HCEC 1CT (cell line): ENCODE measurements around the gene PCDHA9.
"Not testable (repeated sequence)": the region's sequence is repeated elsewhere in the genome, so short reads cannot be mapped to it uniquely, and the experiment has no call there.

Experiments used
- DNase-seq: peaks from one replicate; pipeline ENCODE4 v3.0.0-alpha.2; 2017

The PCDHA9 gene

DNA sequence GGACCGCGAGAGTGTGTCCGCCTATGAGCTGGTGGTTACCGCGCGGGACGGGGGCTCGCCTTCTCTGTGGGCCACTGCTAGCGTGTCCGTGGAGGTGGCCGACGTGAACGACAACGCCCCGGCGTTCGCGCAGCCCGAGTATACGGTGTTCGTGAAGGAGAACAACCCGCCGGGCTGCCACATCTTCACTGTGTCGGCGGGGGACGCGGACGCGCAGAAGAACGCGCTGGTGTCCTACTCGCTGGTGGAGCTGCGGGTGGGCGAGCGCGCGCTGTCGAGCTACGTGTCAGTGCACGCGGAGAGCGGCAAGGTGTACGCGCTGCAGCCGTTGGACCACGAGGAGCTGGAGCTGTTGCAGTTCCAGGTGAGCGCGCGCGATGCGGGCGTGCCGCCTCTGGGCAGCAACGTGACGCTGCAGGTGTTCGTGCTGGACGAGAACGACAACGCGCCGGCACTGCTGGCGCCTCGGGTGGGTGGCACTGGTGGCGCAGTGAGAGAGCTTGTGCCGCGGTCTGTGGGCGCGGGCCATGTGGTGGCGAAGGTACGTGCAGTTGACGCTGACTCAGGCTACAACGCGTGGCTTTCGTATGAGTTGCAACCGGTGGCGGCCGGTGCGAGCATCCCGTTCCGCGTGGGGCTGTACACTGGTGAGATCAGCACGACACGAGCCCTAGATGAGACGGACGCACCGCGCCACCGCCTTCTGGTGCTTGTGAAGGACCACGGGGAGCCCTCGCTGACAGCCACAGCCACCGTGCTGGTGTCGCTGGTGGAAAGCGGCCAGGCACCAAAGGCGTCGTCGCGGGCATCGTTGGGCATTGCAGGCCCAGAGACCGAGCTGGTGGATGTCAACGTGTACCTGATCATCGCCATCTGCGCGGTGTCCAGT lies 12.3 kb upstream of the PCDHA9 start:
- DNase-seq, result no peak

DNA sequence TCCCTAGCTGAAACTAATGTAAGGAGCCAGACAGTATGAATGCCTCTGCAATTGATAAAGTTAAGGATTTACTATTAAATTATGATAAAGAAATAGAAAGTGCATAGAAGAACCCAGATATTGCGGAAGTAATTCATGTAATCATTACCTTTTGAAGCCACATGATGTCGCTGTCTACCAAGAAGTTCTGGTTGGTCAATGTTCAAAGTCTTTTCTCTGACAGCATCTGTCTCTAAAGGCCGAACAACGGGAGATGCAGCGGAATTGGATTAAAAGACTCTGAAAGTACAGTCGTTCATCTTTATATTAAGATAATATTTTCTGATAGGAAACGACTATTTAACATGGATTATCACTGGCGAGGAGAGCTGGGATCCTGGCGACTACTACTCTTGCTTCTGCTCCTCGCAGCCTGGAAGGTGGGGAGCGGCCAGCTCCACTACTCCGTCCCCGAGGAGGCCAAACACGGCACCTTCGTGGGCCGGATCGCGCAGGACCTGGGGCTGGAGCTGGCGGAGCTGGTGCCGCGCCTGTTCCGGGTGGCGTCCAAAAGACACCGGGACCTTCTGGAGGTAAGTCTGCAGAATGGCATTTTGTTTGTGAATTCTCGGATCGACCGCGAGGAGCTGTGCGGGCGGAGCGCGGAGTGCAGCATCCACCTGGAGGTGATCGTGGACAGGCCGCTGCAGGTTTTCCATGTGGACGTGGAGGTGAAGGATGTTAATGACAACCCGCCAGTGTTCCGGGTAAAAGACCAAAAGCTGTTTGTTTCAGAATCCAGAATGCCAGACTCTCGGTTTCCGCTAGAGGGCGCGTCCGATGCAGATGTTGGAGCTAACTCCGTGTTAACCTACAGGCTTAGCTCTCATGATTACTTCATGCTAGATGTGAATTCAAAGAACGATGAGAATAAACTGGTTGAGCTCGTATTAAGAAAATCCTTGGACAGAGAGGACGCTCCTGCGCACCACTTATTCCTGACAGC lies 6.9 kb upstream of the PCDHA9 start, which contains the start of gene PCDHA8:
Gene PCDHA8, plus strand, starts transcription at position 210 of the 985 bp plus-strand sequence. Its CDS starts 135 bp downstream, at position 345.
- DNase-seq, result no peak

DNA sequence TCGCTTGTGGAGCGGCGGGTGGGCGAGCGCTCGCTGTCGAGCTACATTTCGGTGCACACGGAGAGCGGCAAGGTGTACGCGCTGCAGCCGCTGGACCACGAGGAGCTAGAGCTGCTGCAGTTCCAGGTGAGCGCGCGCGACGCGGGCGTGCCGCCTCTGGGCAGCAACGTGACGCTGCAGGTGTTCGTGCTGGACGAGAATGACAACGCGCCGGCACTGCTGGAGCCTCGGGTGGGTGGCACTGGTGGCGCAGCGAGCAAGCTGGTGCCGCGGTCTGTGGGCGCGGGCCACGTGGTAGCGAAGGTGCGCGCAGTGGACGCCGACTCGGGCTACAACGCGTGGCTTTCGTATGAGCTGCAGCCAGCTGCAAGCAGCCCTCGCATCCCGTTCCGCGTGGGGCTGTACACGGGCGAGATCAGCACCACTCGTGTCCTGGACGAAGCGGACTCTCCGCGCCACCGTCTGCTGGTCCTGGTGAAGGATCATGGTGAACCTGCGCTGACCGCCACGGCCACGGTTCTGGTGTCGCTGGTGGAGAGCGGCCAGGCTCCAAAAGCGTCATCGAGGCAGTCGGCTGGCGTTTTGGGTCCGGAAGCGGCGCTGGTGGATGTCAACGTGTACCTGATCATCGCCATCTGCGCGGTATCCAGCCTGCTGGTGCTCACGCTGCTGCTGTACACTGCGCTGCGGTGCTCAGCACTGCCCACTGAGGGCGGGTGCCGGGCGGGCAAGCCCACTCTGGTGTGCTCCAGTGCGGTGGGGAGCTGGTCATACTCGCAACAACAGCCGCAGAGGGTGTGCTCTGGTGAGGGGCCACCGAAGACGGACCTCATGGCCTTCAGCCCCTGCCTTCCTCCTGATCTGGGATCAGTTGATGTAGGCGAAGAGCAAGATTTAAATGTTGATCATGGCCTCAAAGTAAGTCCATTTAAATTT lies 5.1 kb upstream of the PCDHA9 start:
- no peak for DNase-seq

DNA sequence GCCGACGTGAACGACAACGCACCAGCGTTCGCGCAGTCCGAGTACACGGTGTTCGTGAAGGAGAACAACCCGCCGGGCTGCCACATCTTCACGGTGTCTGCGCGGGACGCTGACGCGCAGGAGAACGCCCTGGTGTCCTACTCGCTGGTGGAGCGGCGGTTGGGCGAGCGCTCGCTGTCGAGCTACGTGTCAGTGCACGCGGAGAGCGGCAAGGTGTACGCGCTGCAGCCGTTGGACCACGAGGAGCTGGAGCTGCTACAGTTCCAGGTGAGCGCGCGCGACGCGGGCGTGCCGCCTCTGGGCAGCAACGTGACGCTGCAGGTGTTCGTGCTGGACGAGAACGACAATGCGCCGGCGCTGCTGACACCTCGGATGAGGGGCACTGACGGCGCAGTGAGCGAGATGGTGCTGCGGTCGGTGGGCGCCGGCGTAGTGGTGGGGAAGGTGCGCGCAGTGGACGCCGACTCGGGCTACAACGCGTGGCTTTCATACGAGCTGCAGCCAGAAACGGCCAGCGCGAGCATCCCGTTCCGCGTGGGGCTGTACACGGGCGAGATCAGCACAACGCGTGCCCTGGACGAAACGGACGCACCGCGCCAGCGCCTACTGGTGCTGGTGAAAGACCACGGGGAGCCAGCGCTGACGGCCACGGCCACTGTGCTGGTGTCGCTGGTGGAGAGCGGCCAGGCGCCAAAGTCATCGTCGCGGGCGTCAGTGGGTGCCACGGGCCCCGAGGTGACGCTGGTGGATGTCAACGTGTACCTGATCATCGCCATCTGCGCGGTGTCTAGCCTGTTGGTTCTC lies 1.9 kb downstream of the PCDHA9 start:
- DNase-seq, result not testable (repeated sequence)

DNA sequence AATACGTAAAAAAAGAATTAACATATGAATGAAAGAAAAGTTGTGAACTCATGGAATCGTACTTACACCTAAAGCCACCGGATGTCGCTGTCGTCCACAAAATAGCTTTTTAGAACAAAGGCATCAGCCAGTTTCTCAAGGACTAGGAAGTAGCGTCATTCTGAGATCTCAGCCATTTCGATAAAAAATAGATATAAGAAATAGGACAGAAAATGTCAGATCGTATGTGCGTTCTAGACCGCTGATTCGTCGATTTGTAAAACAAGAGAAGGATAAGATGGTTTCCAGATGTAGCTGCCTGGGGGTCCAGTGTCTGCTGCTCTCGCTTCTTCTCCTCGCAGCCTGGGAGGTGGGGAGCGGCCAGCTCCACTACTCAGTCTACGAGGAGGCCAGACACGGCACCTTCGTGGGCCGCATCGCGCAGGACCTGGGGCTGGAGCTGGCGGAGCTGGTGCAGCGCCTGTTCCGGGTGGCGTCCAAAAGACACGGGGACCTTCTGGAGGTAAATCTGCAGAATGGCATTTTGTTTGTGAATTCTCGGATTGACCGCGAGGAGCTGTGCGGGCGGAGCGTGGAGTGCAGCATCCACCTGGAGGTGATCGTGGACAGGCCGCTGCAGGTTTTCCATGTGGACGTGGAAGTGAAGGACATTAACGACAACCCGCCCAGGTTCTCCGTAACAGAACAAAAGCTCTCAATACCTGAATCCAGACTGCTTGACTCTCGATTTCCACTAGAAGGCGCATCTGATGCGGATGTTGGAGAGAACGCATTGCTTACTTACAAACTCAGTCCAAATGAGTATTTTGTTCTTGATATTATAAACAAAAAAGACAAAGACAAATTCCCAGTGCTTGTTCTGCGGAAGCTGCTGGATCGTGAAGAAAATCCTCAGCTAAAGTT lies 7.8 kb downstream of the PCDHA9 start, which contains the start of gene PCDHA10:
Gene PCDHA10, plus strand, starts transcription at position 126 of the 903 bp plus-strand sequence. Its CDS starts 152 bp downstream, at position 278.
- no peak for DNase-seq

DNA sequence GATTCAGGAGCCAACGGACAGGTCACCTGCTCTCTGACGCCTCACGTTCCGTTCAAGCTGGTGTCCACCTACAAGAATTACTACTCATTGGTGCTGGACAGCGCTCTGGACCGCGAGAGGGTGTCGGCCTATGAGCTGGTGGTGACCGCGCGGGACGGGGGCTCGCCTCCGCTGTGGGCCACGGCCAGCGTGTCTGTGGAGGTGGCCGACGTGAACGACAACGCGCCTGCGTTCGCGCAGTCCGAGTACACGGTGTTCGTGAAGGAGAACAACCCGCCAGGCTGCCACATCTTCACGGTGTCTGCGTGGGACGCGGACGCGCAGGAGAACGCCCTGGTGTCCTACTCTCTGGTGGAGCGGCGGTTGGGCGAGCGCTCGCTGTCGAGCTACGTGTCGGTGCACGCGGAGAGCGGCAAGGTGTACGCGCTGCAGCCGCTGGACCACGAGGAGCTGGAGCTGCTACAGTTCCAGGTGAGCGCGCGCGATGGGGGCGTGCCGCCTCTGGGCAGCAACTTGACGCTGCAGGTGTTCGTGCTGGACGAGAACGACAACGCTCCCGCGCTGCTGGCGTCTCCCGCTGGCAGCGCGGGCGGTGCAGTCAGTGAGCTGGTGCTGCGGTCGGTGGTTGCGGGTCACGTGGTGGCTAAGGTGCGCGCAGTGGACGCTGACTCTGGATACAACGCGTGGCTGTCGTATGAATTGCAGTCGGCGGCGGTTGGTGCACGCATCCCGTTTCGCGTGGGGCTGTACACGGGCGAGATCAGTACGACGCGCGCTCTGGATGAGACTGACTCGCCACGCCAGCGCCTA lies 9.2 kb downstream of the PCDHA9 start:
- no peak for DNase-seq

DNA sequence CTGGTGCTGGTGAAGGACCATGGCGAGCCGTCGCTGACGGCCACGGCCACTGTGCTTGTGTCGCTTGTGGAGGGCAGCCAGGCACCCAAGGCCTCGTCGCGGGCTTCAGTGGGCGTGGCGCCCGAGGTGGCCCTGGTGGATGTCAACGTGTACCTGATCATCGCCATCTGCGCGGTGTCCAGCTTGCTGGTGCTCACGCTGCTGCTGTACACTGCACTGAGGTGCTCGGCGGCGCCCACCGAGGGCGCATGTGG lies 9.7 kb downstream of the PCDHA9 start:
- no peak for DNase-seq

DNA sequence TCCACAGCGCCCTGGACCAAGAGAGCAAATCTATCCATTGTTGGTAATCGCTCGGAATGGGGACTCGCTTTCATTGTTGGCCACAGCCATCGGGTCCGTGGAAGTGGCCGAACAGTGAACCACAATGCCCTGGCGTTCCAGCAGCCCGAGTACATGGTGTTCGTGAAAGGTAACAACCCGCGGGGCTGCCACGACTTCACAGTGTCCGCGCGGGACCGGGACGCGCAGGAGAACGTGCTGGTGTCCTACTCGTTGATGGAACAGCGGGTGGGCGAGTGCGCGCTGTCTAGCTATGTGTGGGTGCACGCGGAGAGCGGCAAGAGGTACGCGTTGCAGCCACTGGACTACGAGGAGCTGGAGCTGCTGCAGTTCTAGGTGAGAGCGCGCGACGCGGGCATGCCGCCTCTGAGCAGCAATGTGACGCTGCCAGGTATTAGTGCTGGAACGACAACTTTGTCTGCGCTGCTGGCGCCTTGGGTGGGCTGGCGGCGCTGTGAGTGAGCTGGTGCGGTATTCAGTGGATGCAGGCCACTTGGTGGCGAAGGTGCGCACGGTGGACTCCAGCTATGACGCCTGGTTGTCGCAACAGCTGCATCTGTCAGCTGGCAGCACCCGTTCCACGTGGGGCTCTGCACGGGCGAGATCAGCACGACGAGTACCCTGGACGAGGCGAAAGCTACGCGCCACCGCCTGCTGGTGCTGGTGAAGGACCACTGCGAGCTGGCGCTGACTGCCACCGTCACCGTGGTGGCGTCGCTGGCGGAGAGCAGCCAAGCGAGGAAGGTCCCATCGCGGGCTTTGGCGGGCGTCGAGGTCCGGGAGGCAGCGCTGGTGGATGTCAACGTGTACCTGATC lies 14.5 kb downstream of the PCDHA9 start:
- no peak for DNase-seq

DNA sequence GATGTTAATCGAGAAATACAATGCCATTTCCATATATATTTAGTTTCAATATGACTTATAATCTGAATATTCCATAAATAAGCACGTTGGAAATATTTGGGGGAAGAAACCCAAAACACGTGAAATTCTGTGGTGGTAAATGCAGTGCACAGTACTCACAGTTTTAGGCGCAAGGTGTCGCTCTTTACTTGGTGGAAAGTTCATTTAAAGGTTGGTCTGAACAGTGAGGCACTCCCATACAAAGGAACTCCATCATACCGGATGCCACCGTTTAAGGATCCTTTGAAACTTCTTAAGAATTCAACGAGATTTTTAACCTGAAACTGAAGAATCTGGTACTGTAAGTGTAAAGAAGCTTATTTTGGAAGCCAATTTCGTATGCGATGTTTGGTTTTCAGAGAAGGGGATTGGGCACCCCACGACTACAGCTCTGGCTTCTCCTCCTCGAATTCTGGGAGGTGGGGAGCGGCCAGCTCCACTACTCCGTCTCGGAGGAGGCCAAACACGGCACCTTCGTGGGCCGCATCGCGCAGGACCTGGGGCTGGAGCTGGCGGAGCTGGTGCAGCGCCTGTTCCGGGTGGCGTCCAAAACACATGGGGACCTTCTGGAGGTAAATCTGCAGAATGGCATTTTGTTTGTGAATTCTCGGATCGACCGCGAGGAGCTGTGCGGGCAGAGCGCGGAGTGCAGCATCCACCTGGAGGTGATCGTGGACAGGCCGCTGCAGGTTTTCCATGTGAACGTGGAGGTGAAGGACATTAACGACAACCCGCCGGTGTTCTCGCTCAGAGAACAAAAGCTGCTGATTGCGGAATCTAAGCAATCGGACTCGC lies 20.8 kb downstream of the PCDHA9 start, which contains the start of gene PCDHA11:
Gene PCDHA11, plus strand, starts transcription at position 237 of the 834 bp plus-strand sequence. Its CDS starts 147 bp downstream, at position 384.
- no peak for DNase-seq

DNA sequence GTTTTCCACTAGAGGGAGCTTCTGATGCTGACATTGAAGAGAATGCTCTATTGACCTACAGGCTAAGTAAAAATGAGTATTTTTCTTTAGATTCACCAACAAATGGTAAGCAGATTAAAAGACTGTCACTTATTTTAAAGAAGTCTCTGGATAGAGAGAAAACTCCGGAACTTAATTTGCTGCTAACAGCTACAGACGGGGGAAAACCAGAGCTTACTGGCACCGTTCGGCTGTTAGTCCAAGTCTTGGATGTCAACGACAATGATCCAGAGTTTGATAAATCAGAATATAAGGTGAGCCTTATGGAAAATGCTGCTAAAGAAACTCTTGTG lies 21.3 kb downstream of the PCDHA9 start:
- no peak for DNase-seq

DNA sequence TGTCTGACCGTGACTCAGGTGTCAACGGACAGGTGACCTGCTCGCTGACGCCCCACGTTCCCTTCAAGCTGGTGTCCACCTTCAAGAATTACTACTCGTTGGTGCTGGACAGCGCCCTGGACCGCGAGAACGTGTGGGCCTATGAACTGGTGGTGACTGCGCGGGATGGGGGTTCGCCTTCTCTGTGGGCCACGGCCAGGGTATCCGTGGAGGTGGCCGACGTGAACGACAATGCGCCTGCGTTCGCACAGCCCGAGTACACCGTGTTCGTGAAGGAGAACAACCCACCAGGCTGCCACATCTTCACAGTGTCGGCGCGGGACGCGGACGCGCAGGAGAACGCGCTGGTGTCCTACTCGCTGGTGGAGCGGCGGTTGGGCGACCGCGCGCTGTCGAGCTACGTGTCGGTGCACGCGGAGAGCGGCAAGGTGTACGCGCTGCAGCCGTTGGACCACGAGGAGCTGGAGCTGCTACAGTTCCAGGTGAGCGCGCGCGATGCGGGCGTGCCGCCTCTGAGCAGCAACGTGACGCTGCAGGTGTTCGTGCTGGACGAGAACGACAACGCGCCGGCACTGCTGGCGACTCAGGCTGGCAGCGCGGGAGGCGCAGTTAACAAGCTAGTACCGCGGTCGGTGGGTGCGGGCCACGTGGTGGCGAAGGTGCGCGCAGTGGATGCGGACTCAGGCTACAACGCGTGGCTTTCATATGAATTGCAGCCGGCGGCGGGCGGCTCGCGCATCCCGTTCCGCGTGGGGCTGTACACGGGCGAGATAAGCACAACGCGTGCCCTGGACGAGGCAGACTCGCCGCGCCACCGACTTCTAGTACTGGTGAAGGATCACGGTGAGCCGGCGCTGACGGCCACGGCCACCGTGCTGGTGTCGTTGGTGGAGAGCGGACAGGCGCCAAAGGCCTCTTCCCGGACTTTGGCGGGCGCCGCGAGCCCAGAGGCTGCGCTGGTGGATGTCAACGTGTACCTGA lies 22.3 kb downstream of the PCDHA9 start:
- DNase-seq, result no peak

DNA sequence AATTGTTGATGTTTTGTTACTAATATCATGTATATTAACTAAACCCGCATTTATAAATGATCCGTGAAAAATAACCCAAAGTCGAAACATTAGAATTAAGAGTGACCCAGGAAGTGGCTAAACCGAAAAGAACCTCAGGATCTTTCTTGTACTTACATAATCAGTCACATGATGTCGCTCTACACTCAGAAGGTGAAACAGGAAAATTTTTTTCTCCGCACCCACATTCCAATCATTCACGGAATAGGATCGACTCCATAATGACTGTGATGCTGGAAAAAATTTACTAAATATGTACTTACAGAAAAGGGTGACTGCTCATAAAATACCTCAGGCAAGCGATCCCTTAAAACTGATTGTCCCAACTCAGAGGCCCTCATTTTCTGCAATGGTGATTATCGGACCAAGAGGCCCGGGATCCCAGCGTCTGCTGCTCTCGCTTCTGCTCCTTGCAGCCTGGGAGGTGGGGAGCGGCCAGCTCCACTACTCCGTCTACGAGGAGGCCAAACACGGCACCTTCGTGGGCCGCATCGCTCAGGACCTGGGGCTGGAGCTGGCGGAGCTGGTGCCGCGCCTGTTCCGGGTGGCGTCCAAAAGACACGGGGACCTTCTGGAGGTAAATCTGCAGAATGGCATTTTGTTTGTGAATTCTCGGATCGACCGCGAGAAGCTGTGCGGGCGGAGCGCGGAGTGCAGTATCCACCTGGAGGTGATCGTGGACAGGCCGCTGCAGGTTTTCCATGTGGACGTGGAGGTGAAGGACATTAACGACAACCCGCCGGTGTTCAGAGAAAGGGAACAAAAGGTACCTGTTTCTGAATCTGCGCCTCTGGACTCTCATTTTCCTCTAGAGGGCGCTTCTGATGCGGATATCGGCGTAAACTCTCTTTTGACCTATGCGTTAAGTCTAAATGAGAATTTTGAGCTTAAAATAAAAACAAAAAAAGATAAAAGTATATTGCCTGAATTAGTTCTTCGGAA lies 27.2 kb downstream of the PCDHA9 start, which contains the start of gene PCDHA12:
Gene PCDHA12, plus strand, starts transcription at position 224 of the 981 bp plus-strand sequence. Its CDS starts 165 bp downstream, at position 389.
- no peak for DNase-seq

DNA sequence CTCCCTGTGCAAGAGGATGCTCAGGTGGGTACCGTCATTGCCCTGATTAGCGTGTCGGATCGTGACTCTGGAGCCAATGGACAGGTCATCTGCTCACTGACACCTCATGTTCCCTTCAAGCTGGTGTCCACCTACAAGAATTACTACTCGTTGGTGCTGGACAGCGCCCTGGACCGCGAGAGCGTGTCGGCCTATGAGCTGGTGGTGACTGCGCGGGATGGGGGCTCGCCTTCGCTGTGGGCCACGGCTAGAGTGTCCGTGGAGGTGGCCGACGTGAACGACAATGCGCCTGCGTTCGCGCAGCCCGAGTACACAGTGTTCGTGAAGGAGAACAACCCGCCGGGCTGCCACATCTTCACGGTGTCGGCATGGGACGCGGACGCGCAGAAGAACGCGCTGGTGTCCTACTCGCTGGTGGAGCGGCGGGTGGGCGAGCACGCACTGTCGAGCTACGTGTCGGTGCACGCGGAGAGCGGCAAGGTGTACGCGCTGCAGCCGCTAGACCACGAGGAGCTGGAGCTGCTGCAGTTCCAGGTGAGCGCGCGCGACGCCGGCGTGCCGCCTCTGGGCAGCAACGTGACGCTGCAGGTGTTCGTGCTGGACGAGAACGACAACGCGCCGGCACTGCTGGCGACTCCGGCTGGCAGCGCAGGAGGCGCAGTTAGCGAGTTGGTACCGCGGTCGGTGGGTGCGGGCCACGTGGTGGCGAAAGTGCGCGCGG lies 28.5 kb downstream of the PCDHA9 start:
- not testable (repeated sequence) for DNase-seq

DNA sequence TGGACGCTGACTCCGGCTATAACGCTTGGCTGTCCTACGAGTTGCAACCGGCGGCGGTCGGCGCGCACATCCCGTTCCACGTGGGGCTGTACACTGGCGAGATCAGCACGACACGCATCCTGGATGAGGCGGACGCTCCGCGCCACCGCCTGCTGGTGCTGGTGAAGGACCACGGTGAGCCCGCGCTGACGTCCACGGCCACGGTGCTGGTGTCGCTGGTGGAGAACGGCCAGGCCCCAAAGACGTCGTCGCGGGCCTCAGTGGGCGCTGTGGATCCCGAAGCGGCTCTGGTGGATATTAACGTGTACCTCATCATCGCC lies 29.0 kb downstream of the PCDHA9 start:
- DNase-seq, result no peak
